Testis (tissue), 3 donors: ENCODE results near the gene RND3. TPM values are rescaled to one million over a fixed set of nuclear protein-coding genes. Genes with fewer than 3 reads are reported as not detected.

Source experiments
- DNase-seq: peaks from one replicate; pipeline ENCODE4 v3.0.0-alpha.2; 2019
- H3K27ac ChIP-seq, 2 donors: fragments of 200-600 bp; sonication (generic); one replicate each; pipeline ENCODE4 v1.5.1; 2019
- H3K27me3 ChIP-seq: fragments of 200-600 bp; sonication (generic); one replicate; pipeline ENCODE4 v1.5.1; 2019
- H3K36me3 ChIP-seq: fragments of 200-600 bp; sonication (generic); one replicate; pipeline ENCODE4 v1.5.1; 2017; ENCODE audit warnings: low read depth; ENCODE audit errors: missing control alignments
- H3K4me1 ChIP-seq: fragments of 200-600 bp; sonication (generic); one replicate; pipeline ENCODE4 v1.5.1; 2019
- H3K4me3 ChIP-seq, 2 donors: fragments of 200-600 bp; sonication (generic); one replicate each; pipeline ENCODE4 v1.5.1; 2017 to 2019
- H3K9me3 ChIP-seq: fragments of 200-600 bp; sonication (generic); one replicate; pipeline ENCODE4 v1.5.1; 2017
- CTCF ChIP-seq, 3 experiments: fragments of 450-650 bp in 2 of 3; fragments of 200-600 bp in 1 of 3; sonication (generic) in 1 of 3; IDR thresholded peaks; one replicate each; pipeline ENCODE4 v1.5.1; 2016 to 2019; ENCODE audit warnings: antibody characterized with exemption in 3 of 3, mild to moderate bottlenecking in 2 of 3, moderate library complexity in 1 of 3
- POLR2A ChIP-seq: fragments of 450-650 bp; IDR thresholded peaks from one replicate; pipeline ENCODE4 v1.6.1; 2017; ENCODE audit warnings: antibody characterized with exemption, mild to moderate bottlenecking, moderate library complexity
- WGBS, 2 donors: methylation state at CpG; one replicate each; pipeline ENCODE4 v1.1.5; 2018; 5-methylcytosine and 5-hydroxymethylcytosine counted together
- intact Hi-C: fragments of 100-400 bp; cut with DNase I; formaldehyde crosslinking; loops from one replicate; pipeline ENCODE4 v1.15.1; 2023; ENCODE audit warnings: low total_unique reads
- polyA plus RNA-seq: library from polyadenylated mRNA; stranded (reverse); fragments of 350-450 nt; fragmentation: Illumina TruSeq; extraction: RNeasy Lipid Tissue Mini Kit (QIAGEN cat#74804); gene quantifications from one replicate; pipeline ENCODE4 v1.2.3, GENCODE V29; 2014; ENCODE audit warnings: low read depth, low replicate concordance; ENCODE audit not compliant: insufficient read depth
- total RNA-seq, 2 donors: library from RNA; depleted of rRNA; stranded (reverse); fragments of >200 nt; gene quantifications; one replicate each; pipeline ENCODE4 v1.2.3, GENCODE V29; 2016

RND3 gene
- total and polyA plus RNA-seq, 3 donors from 2014 or later: 5.0 to 10.2 (median 8.0) TPM

GRCh38 chr2:150484006-150484405 lies 3.5 kb downstream of the RND3 start:
- TF ChIP-seq POLR2A (no peak), CTCF (IDR thresholded peaks at IDR 0.05) (no peak)
- 76 to 87% methylated on average over 3 of the region's 3 CpGs for WGBS, 2 donors
- H3K4me3 ChIP-seq: no peak overlapping the region
- H3K9me3 ChIP-seq: no peaks in the 10 kb centered on the region
- H3K4me1 ChIP-seq: peaks cover 4% of the 10 kb centered on the region
- no peaks in the 10 kb centered on the region for H3K36me3 ChIP-seq
- H3K27me3 ChIP-seq: no peaks in the 10 kb centered on the region
- DNase-seq: no peak
- no peak overlapping the region for H3K27ac ChIP-seq
- intact Hi-C loops: loop anchor here (10.0 kb wide), 1 partner anchor 679 kb away; no protein-coding TSS in a partner anchor

- no peaks in the 10 kb centered on the region for H3K27me3 ChIP-seq
These were observed 3.9 kb downstream of the RND3 start for GRCh38 chr2:150483532-150483931.

GRCh38 chr2:150482667-150483400 lies 4.6 kb downstream of the RND3 start:
- no peaks in the 10 kb centered on the region for H3K27me3 ChIP-seq
- H3K4me1 ChIP-seq: peaks cover 4% of the 10 kb centered on the region
- intact Hi-C loops: loop anchor here (10.0 kb wide), 1 partner anchor 678 kb away; no protein-coding TSS in a partner anchor
- TF ChIP-seq POLR2A (no peak), CTCF (IDR thresholded peaks at IDR 0.05) (no peak)
- H3K9me3 ChIP-seq: no peaks in the 10 kb centered on the region
- no peak for DNase-seq
- no peak overlapping the region for H3K4me3 ChIP-seq
- WGBS, 2 donors: 58% methylated on average over 6 of the region's 6 CpGs
- no peak overlapping the region for H3K27ac ChIP-seq
- H3K36me3 ChIP-seq: no peaks in the 10 kb centered on the region

More at GRCh38 chr2:150483532-150483931, 3.9 kb downstream of the RND3 start:
- Histone ChIP-seq H3K4me3 (no peak overlapping the region), H3K36me3 (no peaks in the 10 kb centered on the region), H3K4me1 (peaks cover 4% of the 10 kb centered on the region), H3K9me3 (no peaks in the 10 kb centered on the region), H3K27ac (no peak overlapping the region)
- TF ChIP-seq POLR2A (no peak), CTCF (IDR thresholded peaks at IDR 0.05) (no peak)
- intact Hi-C loops: loop anchor here (10.0 kb wide), 1 partner anchor 679 kb away; no protein-coding TSS in a partner anchor
- WGBS, 2 donors: 92 to 97% methylated on average over 1 of the region's 1 CpG
- DNase-seq: no peak

- H3K4me3 ChIP-seq: no peak overlapping the region
- no peak overlapping the region for H3K27ac ChIP-seq
- H3K27me3 ChIP-seq: no peaks in the 10 kb centered on the region
- intact Hi-C loops: loop anchor here (10.0 kb wide), 1 partner anchor 677 kb away; no protein-coding TSS in a partner anchor
- peaks cover 4% of the 10 kb centered on the region for H3K4me1 ChIP-seq
- no peak for TF ChIP-seq POLR2A
- TF ChIP-seq CTCF (IDR thresholded peaks at IDR 0.05): no peak
- H3K9me3 ChIP-seq: no peaks in the 10 kb centered on the region
- H3K36me3 ChIP-seq: no peaks in the 10 kb centered on the region
- no peak for DNase-seq
These were observed 5.4 kb downstream of the RND3 start for GRCh38 chr2:150482111-150482510.
